Erythroblast (primary cell): Measurements from ENCODE around the gene SCAF4.

Experiments used
- GATA1 ChIP-seq: IDR thresholded peaks from 2 replicates; pipeline ENCODE4 v1.6.1; 2011; ENCODE audit warnings: low read depth, mild to moderate bottlenecking, control low read depth, low read length, moderate library complexity
- POLR2A ChIP-seq: IDR thresholded peaks from 2 replicates; pipeline ENCODE4 v1.6.1; 2011; ENCODE audit warnings: mild to moderate bottlenecking, low read length

DNA sequence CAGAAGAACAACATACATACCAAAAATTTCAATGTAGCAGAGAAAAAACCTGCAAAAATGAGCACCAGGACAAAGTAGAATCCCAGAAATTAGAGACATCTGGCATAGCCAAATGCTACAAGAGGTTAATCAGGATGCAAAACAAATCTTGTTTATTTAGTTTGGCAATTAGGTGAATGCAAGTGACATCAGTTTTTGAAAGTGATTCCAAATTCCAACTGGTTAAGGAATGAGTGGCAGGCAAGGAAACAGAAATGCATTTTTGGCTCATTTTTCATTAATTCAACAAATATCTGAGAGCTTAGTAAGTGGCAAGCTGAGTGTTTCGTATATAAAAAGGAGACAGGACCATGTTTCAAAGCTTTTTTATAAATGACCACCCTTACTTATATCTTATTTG lies 21.3 kb downstream of the SCAF4 start:
- TF ChIP-seq POLR2A = no peak
- no peak for TF ChIP-seq GATA1
